MM.1S (cell line): ENCODE data around the gene PLCB2.

ENCODE experiments used
- EZH2 ChIP-seq: fragments of 300-600 bp; sonication (generic); optimal IDR thresholded peaks from 2 replicates; pipeline ENCODE3; 2017; ENCODE audit warnings: low read depth, mild to moderate bottlenecking, antibody characterized with exemption, low read length, mixed read lengths
- EZH2phosphoT487 ChIP-seq: fragments of 300-600 bp; sonication (generic); IDR thresholded peaks from 2 replicates; pipeline ENCODE4 v1.6.1; 2018; ENCODE audit warnings: antibody characterized with exemption, low read length
- TF ChIP-seq, protein P1 (sequence below): fragments of 300-600 bp; sonication (generic); IDR thresholded peaks from 2 replicates; pipeline ENCODE4 v1.5.1; 2016; ENCODE audit warnings: antibody characterized with exemption, low read length, mixed read lengths

- TF ChIP-seq, protein P1, sequence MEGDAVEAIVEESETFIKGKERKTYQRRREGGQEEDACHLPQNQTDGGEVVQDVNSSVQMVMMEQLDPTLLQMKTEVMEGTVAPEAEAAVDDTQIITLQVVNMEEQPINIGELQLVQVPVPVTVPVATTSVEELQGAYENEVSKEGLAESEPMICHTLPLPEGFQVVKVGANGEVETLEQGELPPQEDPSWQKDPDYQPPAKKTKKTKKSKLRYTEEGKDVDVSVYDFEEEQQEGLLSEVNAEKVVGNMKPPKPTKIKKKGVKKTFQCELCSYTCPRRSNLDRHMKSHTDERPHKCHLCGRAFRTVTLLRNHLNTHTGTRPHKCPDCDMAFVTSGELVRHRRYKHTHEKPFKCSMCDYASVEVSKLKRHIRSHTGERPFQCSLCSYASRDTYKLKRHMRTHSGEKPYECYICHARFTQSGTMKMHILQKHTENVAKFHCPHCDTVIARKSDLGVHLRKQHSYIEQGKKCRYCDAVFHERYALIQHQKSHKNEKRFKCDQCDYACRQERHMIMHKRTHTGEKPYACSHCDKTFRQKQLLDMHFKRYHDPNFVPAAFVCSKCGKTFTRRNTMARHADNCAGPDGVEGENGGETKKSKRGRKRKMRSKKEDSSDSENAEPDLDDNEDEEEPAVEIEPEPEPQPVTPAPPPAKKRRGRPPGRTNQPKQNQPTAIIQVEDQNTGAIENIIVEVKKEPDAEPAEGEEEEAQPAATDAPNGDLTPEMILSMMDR = no peak
- TF ChIP-seq EZH2 = no peak
- no peak for TF ChIP-seq EZH2phosphoT487
These were observed 32.2 kb downstream of the PLCB2 start for GRCh38 chr15:40275523-40275922.
